Stimulated activated CD8-positive, alpha-beta memory T cell treated with anti-CD3 and anti-CD28 coated beads, Interleukin-15, amount 100 ng/mL, for 48 hours (primary cell): Measurements from ENCODE around the gene NDUFC1.
"Not testable (repeated sequence)": the region's sequence is repeated elsewhere in the genome, so short reads cannot be mapped to it uniquely, and the experiment has no call there.

Source experiments
- DNase-seq, 2 donors: peaks; one replicate each; pipeline ENCODE4 v3.0.0-alpha.2; 2020; ENCODE audit warnings: low read depth in 2 of 2

Gene NDUFC1

GRCh38 chr4:139301821-139302611 is at the start of gene NDUFC1:
NDUFC1 (minus strand) TSS chr4:139302477; CDS start chr4:139295798, 6,679 bp downstream.
- DNase-seq, result peak in 1 of 2 donors; percentile 49

GRCh38 chr4:139337612-139338011 is 35.3 kb upstream of the NDUFC1 start:
- no peak for DNase-seq

GRCh38 chr4:139333046-139333445 is 30.8 kb upstream of the NDUFC1 start:
- no peak for DNase-seq

GRCh38 chr4:139331185-139331584 is 28.9 kb upstream of the NDUFC1 start:
- no peak for DNase-seq

GRCh38 chr4:139330283-139330682 is 28.0 kb upstream of the NDUFC1 start:
- DNase-seq, result no peak

- DNase-seq, result no peak
These were observed 27.5 kb upstream of the NDUFC1 start for GRCh38 chr4:139329665-139330200.

GRCh38 chr4:139324620-139325019 is 22.3 kb upstream of the NDUFC1 start:
- no peak for DNase-seq

- not testable (repeated sequence) for DNase-seq
These were observed 20.3 kb upstream of the NDUFC1 start for GRCh38 chr4:139322541-139322940.

GRCh38 chr4:139322070-139322469 is 19.8 kb upstream of the NDUFC1 start:
- DNase-seq, result not testable (repeated sequence)

GRCh38 chr4:139319571-139319970 is 17.3 kb upstream of the NDUFC1 start:
- DNase-seq, result no peak

- DNase-seq, result no peak
These were observed 15.4 kb upstream of the NDUFC1 start for GRCh38 chr4:139317635-139318034.

GRCh38 chr4:139316733-139317132 is 14.5 kb upstream of the NDUFC1 start:
- no peak for DNase-seq

GRCh38 chr4:139315221-139315675 is 13.0 kb upstream of the NDUFC1 start:
- no peak for DNase-seq

- no peak for DNase-seq
These were observed 11.9 kb upstream of the NDUFC1 start for GRCh38 chr4:139314047-139314800.

GRCh38 chr4:139313414-139313813 is 11.1 kb upstream of the NDUFC1 start:
- DNase-seq, result not testable (repeated sequence)

- no peak for DNase-seq
These were observed 10.5 kb upstream of the NDUFC1 start for GRCh38 chr4:139312552-139313332.

- no peak for DNase-seq
These were observed 9.6 kb upstream of the NDUFC1 start for GRCh38 chr4:139311909-139312308.

GRCh38 chr4:139304920-139305319 is 2.6 kb upstream of the NDUFC1 start:
- DNase-seq, result no peak

- DNase-seq, result peak; percentile 96 to 97
These were observed 1.0 kb downstream of the NDUFC1 start, which contains the start of gene NAA15 for GRCh38 chr4:139301113-139301820. NAA15 (plus strand) TSS chr4:139301505; CDS start chr4:139301778, 273 bp downstream.

- DNase-seq, result no peak
These were observed 1.7 kb downstream of the NDUFC1 start for GRCh38 chr4:139300431-139301112.
